IPS-18c (cell line): ENCODE measurements around the gene NTHL1.
"Not testable (repeated sequence)": the region's sequence is repeated elsewhere in the genome, so short reads cannot be mapped to it uniquely, and the experiment has no call there.

ENCODE experiments used
- H3K4me3 ChIP-seq: 2 replicates; pipeline ENCODE4 v1.7.0; 2013; ENCODE audit warnings: low read depth, mild to moderate bottlenecking, low read length, moderate library complexity; ENCODE audit not compliant: insufficient read depth
- H3K9me3 ChIP-seq: one replicate; pipeline ENCODE4 v1.6.1; 2013; ENCODE audit warnings: mild to moderate bottlenecking, low read length, moderate library complexity; ENCODE audit not compliant: control insufficient read depth, insufficient read depth

Gene NTHL1

DNA sequence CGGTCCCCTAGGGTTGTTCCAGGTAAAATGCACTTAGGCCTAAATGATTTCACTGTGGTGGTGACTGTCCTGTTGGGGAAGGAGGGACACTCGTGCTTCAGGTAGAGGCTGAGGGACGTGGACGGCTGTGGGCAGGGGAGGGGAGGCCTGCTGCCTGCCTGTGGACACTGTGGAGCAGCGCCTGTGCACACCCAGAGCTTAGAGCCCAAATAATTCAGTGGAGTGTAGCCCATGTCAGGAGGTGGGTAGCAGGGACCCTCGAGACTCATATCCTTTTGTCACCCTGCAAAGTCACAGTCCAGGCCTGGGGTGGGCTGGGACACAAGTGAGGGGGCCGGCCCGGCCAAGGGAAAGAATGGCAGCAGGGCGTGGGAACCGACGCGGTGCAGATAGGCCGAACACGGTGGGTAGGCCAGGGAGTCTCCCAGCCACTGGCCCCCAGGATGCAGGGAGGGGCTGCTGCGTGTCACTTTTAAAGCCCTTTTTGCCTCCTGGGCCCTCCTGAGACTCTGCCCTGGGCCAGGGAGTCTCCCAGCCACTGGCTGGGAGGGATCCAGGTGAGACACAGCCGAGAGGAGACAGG, 21.7 kb downstream of the NTHL1 start:
- H3K4me3 ChIP-seq = no peak overlapping the region

GRCh38 chr16:2025251-2025650, 22.4 kb downstream of the NTHL1 start:
- Histone ChIP-seq H3K9me3 (no peaks in the 10 kb centered on the region), H3K4me3 (no peak overlapping the region)

More for the DNA sequence above, 21.7 kb downstream of the NTHL1 start:
- no peaks in the 10 kb centered on the region for H3K9me3 ChIP-seq

GRCh38 chr16:2024032-2024420, 23.6 kb downstream of the NTHL1 start:
- no peak overlapping the region for H3K4me3 ChIP-seq
- no peaks in the 10 kb centered on the region for H3K9me3 ChIP-seq

DNA sequence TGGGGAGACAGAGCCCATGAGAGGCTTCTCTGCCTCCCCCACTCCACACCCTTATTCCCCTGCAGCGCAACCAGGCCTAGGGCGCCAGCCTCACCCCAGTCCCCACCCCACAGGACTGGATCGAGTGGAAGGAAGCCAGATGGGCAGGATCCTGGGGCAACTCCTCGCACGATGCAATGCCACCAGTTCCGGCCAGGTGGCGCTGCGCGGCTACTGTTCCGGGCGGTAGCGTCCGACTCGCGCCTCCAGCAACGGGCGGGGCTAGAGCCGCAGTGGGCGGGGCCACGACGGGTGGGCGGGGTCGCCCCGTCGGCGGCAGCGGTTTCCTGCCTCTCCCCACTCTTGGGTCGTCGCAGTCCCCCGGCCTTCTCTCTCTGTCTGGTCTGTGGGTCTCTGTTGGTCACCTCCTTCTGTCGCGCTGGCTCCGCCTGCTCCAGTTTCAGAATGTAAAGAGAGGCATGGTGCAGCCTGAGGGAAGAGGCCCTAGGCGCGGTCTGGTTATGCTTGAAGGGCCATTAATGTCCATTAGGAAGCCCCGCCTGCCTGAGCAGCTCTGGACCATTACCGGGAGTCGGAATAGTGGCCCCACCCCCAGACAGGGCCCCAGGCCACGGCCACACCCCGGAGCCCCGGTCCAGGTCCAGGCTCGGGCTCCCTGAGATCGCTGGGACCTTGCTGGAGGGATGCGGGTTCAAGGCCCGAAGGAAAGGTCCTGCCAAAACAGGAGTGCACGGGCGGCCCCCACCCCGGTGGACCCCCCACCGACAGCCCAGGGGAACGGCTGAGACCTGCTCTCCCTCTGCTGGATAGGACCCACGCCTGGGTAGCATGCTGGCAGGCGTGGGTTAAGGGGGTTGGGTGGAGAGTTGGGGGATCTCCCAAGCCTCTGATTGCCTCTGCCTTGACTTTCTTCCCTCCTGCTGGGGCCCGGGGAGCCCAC, 24.3 kb downstream of the NTHL1 start:
- peak overlapping the region; percentile 51 for H3K4me3 ChIP-seq
- peaks cover 2% of the 10 kb centered on the region for H3K9me3 ChIP-seq

- H3K4me3 ChIP-seq = peak overlapping the region; percentile 51
- peaks cover 2% of the 10 kb centered on the region for H3K9me3 ChIP-seq
Observed at GRCh38 chr16:2022723-2023091, 24.9 kb downstream of the NTHL1 start.

GRCh38 chr16:2019921-2020831, 27.5 kb downstream of the NTHL1 start:
- peak overlapping the region; percentile 56 for H3K4me3 ChIP-seq

DNA sequence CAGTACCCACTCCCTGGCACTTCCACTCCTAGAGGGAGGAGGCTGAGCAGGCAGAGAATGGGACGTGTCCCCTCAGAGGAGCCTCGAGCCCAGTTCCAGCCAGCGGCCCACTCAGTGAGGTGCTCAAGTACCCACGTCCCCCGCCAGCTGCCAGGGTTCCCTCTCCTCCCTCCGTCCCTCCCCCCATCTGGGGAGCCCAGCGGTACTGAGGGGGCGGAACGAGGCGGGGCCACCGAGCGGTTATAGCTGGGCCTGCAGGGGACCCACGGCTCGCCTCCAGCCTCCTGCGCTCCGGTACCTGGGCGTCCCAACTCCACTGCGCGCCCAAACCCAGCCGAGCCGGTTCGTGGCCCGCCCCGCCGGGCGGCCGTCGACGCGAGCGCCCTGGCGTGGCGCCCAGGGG, 28.1 kb downstream of the NTHL1 start, which contains the start of gene NPW:
NPW (plus strand) TSS at position 268 of the 403 bp plus-strand sequence.
- Histone ChIP-seq H3K9me3 (peaks cover 2% of the 10 kb centered on the region), H3K4me3 (peak within 1 kb of the TSS; percentile 56)

More at GRCh38 chr16:2019921-2020831, 27.5 kb downstream of the NTHL1 start:
- H3K9me3 ChIP-seq = peaks cover 2% of the 10 kb centered on the region

DNA sequence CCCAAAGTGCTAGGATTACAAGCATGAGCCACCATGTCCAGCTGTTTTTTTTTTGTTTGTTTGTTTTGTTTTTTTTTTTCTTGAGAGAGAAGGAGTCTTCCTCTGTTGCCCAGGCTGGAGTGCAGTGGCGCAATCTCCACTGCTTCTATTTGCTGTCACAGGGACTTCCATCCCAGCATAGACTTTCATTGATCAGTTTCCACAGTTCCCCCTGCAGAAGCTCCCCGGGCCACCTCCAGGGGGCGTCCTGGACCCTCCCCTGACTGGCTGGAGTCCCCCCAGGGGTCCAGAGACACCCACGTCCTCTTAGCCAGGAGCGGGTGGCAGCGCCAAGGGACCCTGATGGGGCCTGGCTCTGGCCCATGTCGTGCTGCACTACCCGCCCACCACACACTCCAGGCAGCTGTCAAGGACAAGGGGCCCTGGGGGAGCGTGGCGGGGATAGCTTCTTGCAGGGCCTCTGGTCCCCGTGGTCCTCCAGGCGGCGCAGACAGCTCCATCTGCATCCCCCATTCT, 31.2 kb downstream of the NTHL1 start:
- Histone ChIP-seq H3K4me3 (no peak overlapping the region), H3K9me3 (peaks cover 2% of the 10 kb centered on the region)

DNA sequence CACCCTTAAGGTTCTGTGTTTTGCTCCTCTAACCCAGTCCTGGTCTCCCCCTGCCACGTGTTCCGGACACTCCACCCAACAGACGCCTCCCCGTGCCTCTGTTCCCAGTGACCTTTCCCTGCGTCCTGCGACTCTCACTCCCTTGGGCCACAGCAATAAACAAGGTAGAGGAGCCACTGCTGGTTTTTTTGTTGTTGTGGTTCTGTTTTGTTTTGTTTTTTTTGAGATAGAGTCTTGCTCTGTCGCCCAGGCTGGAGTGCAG, 31.8 kb downstream of the NTHL1 start:
- peaks cover 2% of the 10 kb centered on the region for H3K9me3 ChIP-seq
- H3K4me3 ChIP-seq = no peak overlapping the region

- Histone ChIP-seq H3K9me3 (peaks cover 2% of the 10 kb centered on the region), H3K4me3 (no peak overlapping the region)
Observed at GRCh38 chr16:2015117-2015946, 32.3 kb downstream of the NTHL1 start.

DNA sequence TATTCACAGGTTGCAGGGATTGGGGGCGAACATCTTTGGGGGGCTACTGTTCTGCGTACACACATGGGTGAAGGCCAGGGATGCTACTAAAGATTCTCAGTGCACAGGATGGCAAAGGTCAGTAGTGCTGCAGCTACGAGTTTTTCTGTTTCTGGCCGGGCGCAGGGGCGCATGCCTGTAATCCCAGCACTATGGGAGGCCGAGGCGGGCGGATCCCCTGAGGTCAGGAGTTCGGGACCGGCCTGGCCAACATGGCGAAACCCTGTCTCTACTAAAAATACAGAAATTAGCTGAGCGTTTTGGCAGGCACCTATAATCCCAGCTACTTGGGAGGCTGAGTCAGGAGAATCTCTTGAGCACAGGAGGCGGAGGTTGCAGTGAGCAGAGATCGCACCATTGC, 34.1 kb downstream of the NTHL1 start:
- H3K9me3 ChIP-seq = no peaks in the 10 kb centered on the region
- H3K4me3 ChIP-seq = no peak overlapping the region

DNA sequence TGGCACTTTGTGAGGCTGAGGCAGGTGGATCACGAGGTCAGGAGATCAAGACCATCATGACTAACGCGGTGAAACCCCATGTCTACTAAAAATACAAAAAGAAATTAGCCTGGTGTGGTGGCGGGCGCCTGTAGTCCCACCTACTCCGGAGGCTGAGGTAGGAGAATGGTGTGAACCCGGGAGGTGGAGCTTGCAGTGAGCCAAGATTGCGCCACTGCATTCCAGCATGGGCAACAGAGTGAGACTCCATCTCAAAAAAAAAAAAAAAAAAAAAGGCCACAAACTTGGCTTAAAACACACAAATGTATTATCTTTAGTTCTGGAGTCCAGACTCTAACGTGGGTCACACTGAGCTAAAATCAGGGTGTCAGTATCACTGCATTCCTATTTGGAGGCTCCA, 35.9 kb downstream of the NTHL1 start:
- H3K4me3 ChIP-seq, H3K9me3 ChIP-seq: not testable (repeated sequence)

- Histone ChIP-seq H3K9me3 (no peaks in the 10 kb centered on the region), H3K4me3 (peak within 1 kb of the TSS; percentile 96)
Observed at GRCh38 chr16:2009791-2010510, 37.7 kb downstream of the NTHL1 start, which contains the start of gene ZNF598. ZNF598 (minus strand) TSS chr16:2009821.

DNA sequence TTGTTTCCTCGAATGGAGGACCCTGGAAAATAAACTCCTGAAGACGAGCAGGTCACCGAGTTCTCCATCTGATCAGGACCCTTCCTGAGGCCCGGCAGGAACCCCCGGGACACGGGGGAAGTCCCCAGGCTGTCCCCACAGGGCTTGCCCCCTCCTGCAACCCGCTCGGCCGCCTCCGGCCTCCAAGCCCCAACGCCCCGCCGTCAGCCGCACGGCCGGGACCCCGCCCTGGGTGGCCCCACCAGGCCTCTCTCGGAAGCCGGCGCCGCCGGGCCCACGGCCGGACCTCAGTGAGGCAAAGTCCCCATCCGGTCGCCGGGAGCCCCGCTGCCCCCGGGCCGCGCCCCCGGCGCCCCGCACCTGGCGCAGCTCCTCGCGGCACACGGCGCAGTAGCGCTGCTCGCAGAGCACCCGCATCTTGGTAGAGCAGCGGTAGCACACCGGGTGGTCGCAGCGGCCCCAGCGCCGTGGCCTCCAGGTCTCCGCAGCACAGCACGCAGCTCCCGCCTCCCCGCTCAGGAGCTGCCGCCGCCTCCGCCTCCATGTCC, 38.4 kb downstream of the NTHL1 start:
- peak overlapping the region; percentile 93 for H3K4me3 ChIP-seq

GRCh38 chr16:2008631-2009163, 38.9 kb downstream of the NTHL1 start:
- H3K9me3 ChIP-seq = no peaks in the 10 kb centered on the region

More for the DNA sequence above, 38.4 kb downstream of the NTHL1 start:
- H3K9me3 ChIP-seq = no peaks in the 10 kb centered on the region

More at GRCh38 chr16:2008631-2009163, 38.9 kb downstream of the NTHL1 start:
- H3K4me3 ChIP-seq = peak overlapping the region; percentile 93
